ENCODE measurements around the gene MACROD2.
"Not testable (repeated sequence)": the region's sequence is repeated elsewhere in the genome, so short reads cannot be mapped to it uniquely, and the experiment has no call there.

Gene MACROD2

DNA sequence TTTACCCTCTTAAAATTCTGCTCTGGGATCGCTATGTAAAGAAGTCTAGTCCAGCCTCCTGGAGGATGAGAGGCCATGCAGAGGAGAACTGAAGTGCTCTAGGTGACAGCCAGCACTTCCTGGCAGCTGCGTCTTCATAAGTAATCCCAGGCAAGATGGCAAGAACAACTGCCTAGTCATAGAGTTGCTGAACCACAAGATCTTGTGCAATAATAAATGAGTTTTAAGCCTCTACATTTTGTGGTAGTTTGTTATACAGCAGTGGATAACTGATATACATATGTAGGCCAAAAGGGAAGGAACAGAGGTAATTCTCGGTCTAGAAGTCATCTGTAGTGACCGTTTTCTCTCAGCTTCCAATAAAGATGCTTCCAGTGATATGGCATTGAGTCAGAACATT, 445.9 kb downstream of the MACROD2 start:
- no peak for TF ChIP-seq Cebpa-rat (IDR thresholded peaks at IDR 0.05)
- Histone ChIP-seq H4K20me1 (no peaks in the 10 kb centered on the region), H3K27ac (no peak overlapping the region), H3K9ac (no peak overlapping the region), H3K4me2 (no peak overlapping the region), H3K4me3 (no peak overlapping the region), H3K27me3 (no peaks in the 10 kb centered on the region), H3K9me3 (peaks cover 4% of the 10 kb centered on the region; the same call in 1 of the 2 replicates), H3K4me1 (no peaks in the 10 kb centered on the region), H3K36me3 (no peaks in the 10 kb centered on the region)

GRCh38 chr20:14444106-14444505, 448.8 kb downstream of the MACROD2 start:
- Histone ChIP-seq H3K4me1 (no peaks in the 10 kb centered on the region), H3K4me3 (no peak overlapping the region), H3K9me3 (peaks cover under 1% of the 10 kb centered on the region; the same call in 1 of the 2 replicates), H3K9ac (no peak overlapping the region), H3K27me3 (no peaks in the 10 kb centered on the region), H3K27ac (no peak overlapping the region), H3K4me2 (no peak overlapping the region), H4K20me1 (no peaks in the 10 kb centered on the region), H3K36me3 (no peaks in the 10 kb centered on the region)
- no peak for TF ChIP-seq Cebpa-rat (IDR thresholded peaks at IDR 0.05)

DNA sequence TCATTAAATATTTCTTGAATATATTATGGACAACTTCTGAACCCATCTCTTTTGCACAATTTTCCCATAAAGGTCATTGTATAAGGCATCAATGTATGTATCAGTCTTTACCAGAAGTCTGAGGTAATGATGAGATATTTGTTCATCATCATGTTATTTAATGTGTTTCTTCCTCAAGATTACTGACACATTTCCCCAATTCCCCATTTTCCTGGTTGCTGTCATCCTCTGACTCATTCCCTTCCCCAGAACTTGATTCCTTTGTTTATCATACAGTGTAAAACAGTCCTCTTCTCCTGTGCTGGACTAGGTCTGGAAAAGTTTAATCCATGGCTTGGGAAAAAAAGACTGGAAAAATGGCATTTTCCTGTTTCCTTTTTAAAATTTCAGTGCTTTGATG, 450.0 kb downstream of the MACROD2 start:
- no peaks in the 10 kb centered on the region for H3K4me1 ChIP-seq
- no peak for TF ChIP-seq Cebpa-rat (IDR thresholded peaks at IDR 0.05)

DNA sequence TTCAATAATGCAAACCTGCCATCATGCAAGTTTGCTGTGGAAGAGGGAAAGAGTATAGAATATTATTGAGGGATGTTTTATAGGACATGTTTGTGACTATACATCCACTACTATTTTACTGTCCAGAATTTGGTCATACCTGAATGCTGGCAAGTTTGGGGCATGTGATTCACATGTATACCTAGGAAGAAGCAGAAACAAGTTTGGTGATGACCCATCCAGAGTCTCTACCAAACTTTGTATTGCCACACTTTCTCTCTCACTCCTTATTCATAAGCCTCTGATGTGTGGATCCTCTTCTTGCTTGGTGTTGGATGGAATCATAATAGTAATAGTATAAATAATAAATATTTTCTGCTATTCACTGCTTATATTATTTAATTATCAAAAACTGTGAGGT, 450.6 kb downstream of the MACROD2 start:
- no peak overlapping the region for H3K4me3 ChIP-seq
- H3K27me3 ChIP-seq = no peaks in the 10 kb centered on the region
- no peak for TF ChIP-seq Cebpa-rat (IDR thresholded peaks at IDR 0.05)
- no peaks in the 10 kb centered on the region for H4K20me1 ChIP-seq
- H3K36me3 ChIP-seq = no peaks in the 10 kb centered on the region
- no peak overlapping the region for H3K9ac ChIP-seq
- no peaks in the 10 kb centered on the region for H3K9me3 ChIP-seq
- H3K4me1 ChIP-seq = no peaks in the 10 kb centered on the region
- H3K27ac ChIP-seq = no peak overlapping the region
- H3K4me2 ChIP-seq = no peak overlapping the region

More for the DNA sequence above, 450.0 kb downstream of the MACROD2 start:
- Histone ChIP-seq H3K27ac (no peak overlapping the region), H4K20me1 (no peaks in the 10 kb centered on the region), H3K9me3 (no peaks in the 10 kb centered on the region), H3K9ac (no peak overlapping the region), H3K27me3 (no peaks in the 10 kb centered on the region), H3K36me3 (no peaks in the 10 kb centered on the region), H3K4me3 (no peak overlapping the region), H3K4me2 (no peak overlapping the region)

GRCh38 chr20:14446446-14446845, 451.1 kb downstream of the MACROD2 start:
- H3K4me2 ChIP-seq = no peak overlapping the region
- H3K4me1 ChIP-seq = no peaks in the 10 kb centered on the region
- no peaks in the 10 kb centered on the region for H3K27me3 ChIP-seq
- no peaks in the 10 kb centered on the region for H3K36me3 ChIP-seq
- no peak overlapping the region for H3K27ac ChIP-seq
- no peaks in the 10 kb centered on the region for H4K20me1 ChIP-seq
- H3K9ac ChIP-seq = no peak overlapping the region
- TF ChIP-seq Cebpa-rat (IDR thresholded peaks at IDR 0.05) = no peak
- no peaks in the 10 kb centered on the region for H3K9me3 ChIP-seq
- H3K4me3 ChIP-seq = no peak overlapping the region

DNA sequence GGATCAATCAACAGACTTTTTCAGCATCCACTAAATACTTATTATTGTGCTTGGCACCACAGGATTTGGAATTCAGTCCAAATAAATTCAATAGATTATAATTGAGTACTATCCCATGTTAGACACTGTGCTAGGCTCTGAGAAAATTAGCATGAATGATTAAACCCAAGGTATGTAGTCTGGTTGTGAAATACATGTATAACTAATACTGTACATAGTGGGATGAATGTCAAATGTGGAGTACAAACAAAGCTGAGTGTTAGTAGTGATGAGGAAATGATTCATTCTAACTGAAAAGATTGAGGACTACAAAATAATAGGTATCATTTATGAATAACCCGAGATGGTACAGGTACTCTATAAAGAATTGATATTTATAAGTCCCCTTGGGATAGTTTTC, 454.0 kb downstream of the MACROD2 start:
- H3K27me3 ChIP-seq = no peaks in the 10 kb centered on the region
- no peak overlapping the region for H3K4me2 ChIP-seq
- H3K4me3 ChIP-seq = no peak overlapping the region
- no peaks in the 10 kb centered on the region for H3K4me1 ChIP-seq
- no peaks in the 10 kb centered on the region for H3K9me3 ChIP-seq
- H3K9ac ChIP-seq = no peak overlapping the region
- no peak for TF ChIP-seq Cebpa-rat (IDR thresholded peaks at IDR 0.05)
- H4K20me1 ChIP-seq = no peaks in the 10 kb centered on the region
- H3K36me3 ChIP-seq = no peaks in the 10 kb centered on the region
- H3K27ac ChIP-seq = no peak overlapping the region

- H3K4me2 ChIP-seq = no peak overlapping the region
Observed at GRCh38 chr20:14450256-14450655, 454.9 kb downstream of the MACROD2 start.

GRCh38 chr20:14451458-14451857, 456.1 kb downstream of the MACROD2 start:
- no peaks in the 10 kb centered on the region for H3K4me1 ChIP-seq
- no peak for TF ChIP-seq Cebpa-rat (IDR thresholded peaks at IDR 0.05)
- H3K9me3 ChIP-seq = no peaks in the 10 kb centered on the region
- no peaks in the 10 kb centered on the region for H4K20me1 ChIP-seq
- no peak overlapping the region for H3K9ac ChIP-seq
- H3K4me3 ChIP-seq = no peak overlapping the region
- no peak overlapping the region for H3K27ac ChIP-seq
- H3K36me3 ChIP-seq = no peaks in the 10 kb centered on the region
- no peak overlapping the region for H3K4me2 ChIP-seq
- no peaks in the 10 kb centered on the region for H3K27me3 ChIP-seq

More at GRCh38 chr20:14450256-14450655, 454.9 kb downstream of the MACROD2 start:
- no peak for TF ChIP-seq Cebpa-rat (IDR thresholded peaks at IDR 0.05)
- Histone ChIP-seq H3K36me3 (no peaks in the 10 kb centered on the region), H3K27ac (no peak overlapping the region), H3K27me3 (no peaks in the 10 kb centered on the region), H3K9ac (no peak overlapping the region), H3K4me1 (no peaks in the 10 kb centered on the region), H3K9me3 (no peaks in the 10 kb centered on the region), H4K20me1 (no peaks in the 10 kb centered on the region), H3K4me3 (no peak overlapping the region)

DNA sequence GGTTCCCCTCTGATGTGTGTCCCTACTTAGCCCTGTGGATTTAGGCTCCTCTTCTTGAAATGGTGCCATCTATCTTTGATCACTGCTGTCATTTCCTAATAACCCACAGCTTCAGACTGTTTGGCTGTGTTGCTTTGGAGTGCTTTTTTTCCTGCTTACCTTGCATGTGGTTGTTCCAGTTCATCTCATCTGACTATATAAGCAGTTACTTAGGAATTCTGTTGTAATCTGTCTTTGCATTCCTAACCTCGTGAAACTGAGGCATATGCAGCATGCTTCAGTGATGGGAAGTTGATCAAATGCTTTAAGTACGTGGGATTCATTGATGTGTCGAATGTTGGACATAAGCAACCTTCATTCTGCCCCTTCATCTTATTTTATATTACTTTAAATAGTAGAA, 457.9 kb downstream of the MACROD2 start:
- Histone ChIP-seq H3K9me3 (no peaks in the 10 kb centered on the region), H3K4me3 (no peak overlapping the region), H3K4me2 (no peak overlapping the region), H4K20me1 (no peaks in the 10 kb centered on the region), H3K27me3 (no peaks in the 10 kb centered on the region), H3K27ac (no peak overlapping the region), H3K9ac (no peak overlapping the region), H3K36me3 (no peaks in the 10 kb centered on the region), H3K4me1 (no peaks in the 10 kb centered on the region)
- no peak for TF ChIP-seq Cebpa-rat (IDR thresholded peaks at IDR 0.05)

- TF ChIP-seq Cebpa-rat (IDR thresholded peaks at IDR 0.05) = no peak
- Histone ChIP-seq H3K4me2 (no peak overlapping the region), H3K4me3 (no peak overlapping the region), H3K9ac (no peak overlapping the region), H3K4me1 (no peaks in the 10 kb centered on the region), H3K9me3 (no peaks in the 10 kb centered on the region), H3K27me3 (no peaks in the 10 kb centered on the region), H3K36me3 (no peaks in the 10 kb centered on the region), H3K27ac (no peak overlapping the region), H4K20me1 (no peaks in the 10 kb centered on the region)
Observed at GRCh38 chr20:14454296-14454695, 459.0 kb downstream of the MACROD2 start.

DNA sequence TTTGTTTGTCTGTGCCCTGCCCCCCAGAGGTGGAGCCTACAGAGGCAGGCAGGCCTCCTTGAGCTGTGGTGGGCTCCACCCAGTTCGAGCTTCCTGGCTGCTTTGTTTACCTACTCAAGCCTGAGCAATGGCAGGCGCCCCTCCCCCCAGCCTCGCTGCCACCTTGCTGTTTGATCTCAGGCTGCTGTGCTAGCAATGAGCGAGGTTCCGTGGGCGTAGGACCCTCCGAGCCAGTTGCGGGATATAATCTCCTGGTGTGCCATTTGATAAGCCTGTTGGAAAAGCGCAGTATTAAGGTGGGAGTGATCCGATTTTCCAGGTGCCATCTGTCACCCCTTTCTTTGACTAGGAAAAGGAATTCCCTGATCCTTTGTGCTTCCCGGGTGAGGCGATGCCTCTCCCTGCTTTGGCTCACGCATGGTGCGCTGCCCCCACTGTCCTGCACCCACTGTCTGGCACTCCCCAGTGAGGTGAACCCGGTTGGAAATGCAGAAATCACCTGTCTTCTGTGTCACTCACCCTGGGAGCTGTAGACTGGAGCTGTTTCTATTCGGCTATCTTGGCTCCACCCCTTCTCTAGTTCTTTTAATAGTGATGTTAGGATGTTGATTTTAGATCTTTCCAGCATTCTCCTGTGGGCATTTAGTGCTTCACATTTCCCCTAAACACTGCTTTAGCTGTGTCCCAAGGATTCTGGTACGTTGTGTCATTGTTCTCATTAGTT, 471.9 kb downstream of the MACROD2 start:
- not testable (repeated sequence) for H3K27ac ChIP-seq, H3K9ac ChIP-seq, H3K4me2 ChIP-seq, H3K9me3 ChIP-seq, H3K4me1 ChIP-seq, H3K36me3 ChIP-seq, H3K27me3 ChIP-seq, H3K4me3 ChIP-seq, H4K20me1 ChIP-seq

Measured in BLaER1 (cell line).